IMR-90 (cell line): ENCODE measurements around the gene KIF15. TPM values are rescaled to one million over a fixed set of nuclear protein-coding genes. Genes with fewer than 3 reads are reported as not detected.

Experiments
- ATAC-seq: fragments of 200-7000 bp; cut with Tn5 transposase; 2 replicates; pipeline ENCODE4 v1.9.1; 2020; ENCODE audit warnings: low read depth, mild to moderate bottlenecking, moderate library complexity
- BruUV-seq: library from RNA; stranded (reverse); fragments of 400-500 nt; replicated peaks from 2 replicates; lab custom pipeline; 2021; lab: Mats Ljungman, UMichigan
- CTCF ChIA-PET: fragments of 300-600 bp; formaldehyde crosslinking; extraction: SDS; loops from one replicate; lab custom pipeline; 2021; ENCODE audit warnings: antibody characterized with exemption; lab: Yijun Ruan, JAX
- POLR2A ChIA-PET: fragments of 300-600 bp; sonication (Branson Sonifier 250); formaldehyde crosslinking; loops from one replicate; lab custom pipeline; 2022; ENCODE audit warnings: antibody characterized with exemption; ENCODE audit not compliant: unreplicated experiment; lab: Charles Lee
- DNase-seq: peaks from one replicate; pipeline ENCODE4 v3.0.0; 2013
- H2AFZ ChIP-seq: replicated peaks from 2 replicates; pipeline ENCODE3; 2013; ENCODE audit warnings: low read length, mild to moderate bottlenecking; ENCODE audit not compliant: poor library complexity
- H2AK5ac ChIP-seq: 2 replicates; pipeline ENCODE4 v1.6.1; 2013; ENCODE audit warnings: low read depth, low read length, inconsistent platforms
- H2AK9ac ChIP-seq: replicated peaks from 2 replicates; pipeline ENCODE3; 2013; ENCODE audit warnings: mild to moderate bottlenecking, low read depth, low read length, moderate library complexity; ENCODE audit not compliant: poor library complexity
- H2BK120ac ChIP-seq: 2 replicates; pipeline ENCODE4 v1.6.1; 2013; ENCODE audit warnings: low read depth, low read length, inconsistent platforms
- H2BK15ac ChIP-seq: 3 replicates; pipeline ENCODE4 v1.6.1; 2013; ENCODE audit warnings: low read depth, low read length, inconsistent platforms
- H2BK20ac ChIP-seq: 2 replicates; pipeline ENCODE4 v1.6.1; 2013; ENCODE audit warnings: low read depth, mild to moderate bottlenecking, inconsistent platforms, low read length, moderate library complexity
- H2BK5ac ChIP-seq: 2 replicates; pipeline ENCODE4 v1.6.1; 2013; ENCODE audit warnings: mild to moderate bottlenecking, low read depth, low read length, inconsistent platforms; ENCODE audit not compliant: poor library complexity, severe bottlenecking
- H3K14ac ChIP-seq: replicated peaks from 2 replicates; pipeline ENCODE4 v1.6.1; 2013; ENCODE audit warnings: low read depth, low read length, inconsistent platforms
- H3K18ac ChIP-seq: 2 replicates; pipeline ENCODE4 v1.6.1; 2013; ENCODE audit warnings: low read depth, low read length, control low read depth
- H3K23ac ChIP-seq: 2 replicates; pipeline ENCODE4 v1.6.1; 2013; ENCODE audit warnings: low read depth, low read length, inconsistent platforms
- H3K27ac ChIP-seq: 2 replicates; pipeline ENCODE4 v1.5.1; 2013; ENCODE audit warnings: mild to moderate bottlenecking, control low read depth, low read length; ENCODE audit not compliant: insufficient read depth
- H3K27me3 ChIP-seq: 2 replicates; pipeline ENCODE4 v1.6.1; 2013; ENCODE audit warnings: low read length; ENCODE audit not compliant: control insufficient read depth, insufficient read depth
- H3K36me3 ChIP-seq: 2 replicates; pipeline ENCODE4 v1.6.1; 2013; ENCODE audit warnings: low read length, mixed read lengths; ENCODE audit not compliant: control insufficient read depth, insufficient read depth
- H3K4ac ChIP-seq: 2 replicates; pipeline ENCODE4 v1.6.1; 2013; ENCODE audit warnings: low read depth, low read length, inconsistent platforms
- H3K4me1 ChIP-seq: 2 replicates; pipeline ENCODE4 v1.6.1; 2013; ENCODE audit warnings: low read length, mixed read lengths; ENCODE audit not compliant: control insufficient read depth, insufficient read depth
- H3K4me2 ChIP-seq: 2 replicates; pipeline ENCODE4 v1.6.1; 2013; ENCODE audit warnings: low read depth, mild to moderate bottlenecking, control low read depth, low read length, moderate library complexity
- H3K4me3 ChIP-seq: 2 replicates; pipeline ENCODE4 v1.5.1; 2013; ENCODE audit warnings: low read depth, mild to moderate bottlenecking, control low read depth, low read length, moderate library complexity; ENCODE audit not compliant: insufficient read depth
- H3K56ac ChIP-seq: 2 replicates; pipeline ENCODE4 v1.6.1; 2013; ENCODE audit warnings: low read length, inconsistent platforms; ENCODE audit not compliant: insufficient read depth; ENCODE audit errors: extremely low read depth
- H3K79me1 ChIP-seq, 2 experiments: 2 replicates each; pipeline ENCODE4 v1.6.1; 2013; ENCODE audit warnings: low read length in 2 of 2, inconsistent platforms in 1 of 2, low read depth in 1 of 2
- H3K9ac ChIP-seq: 2 replicates; pipeline ENCODE4 v1.6.1; 2013; ENCODE audit warnings: low read depth, low read length, control low read depth
- H3K9me1 ChIP-seq: 2 replicates; pipeline ENCODE4 v1.6.1; 2013; ENCODE audit warnings: low read length, inconsistent platforms; ENCODE audit not compliant: insufficient read depth
- H3K9me3 ChIP-seq: 2 replicates; pipeline ENCODE4 v1.6.1; 2013; ENCODE audit warnings: low read length; ENCODE audit not compliant: control insufficient read depth, insufficient read depth
- H4K20me1 ChIP-seq: 2 replicates; pipeline ENCODE4 v1.6.1; 2013; ENCODE audit warnings: low read length, inconsistent platforms; ENCODE audit not compliant: insufficient read depth
- H4K5ac ChIP-seq: 2 replicates; pipeline ENCODE4 v1.6.1; 2013; ENCODE audit warnings: mild to moderate bottlenecking, low read depth, low read length, control low read depth
- H4K8ac ChIP-seq, 2 experiments: 2 replicates each; pipeline ENCODE4 v1.6.1; 2013; ENCODE audit warnings: low read depth in 2 of 2, low read length in 2 of 2, control low read depth in 1 of 2, inconsistent platforms in 1 of 2
- H4K91ac ChIP-seq: 2 replicates; pipeline ENCODE4 v1.6.1; 2013; ENCODE audit warnings: low read depth, low read length, inconsistent platforms; ENCODE audit not compliant: insufficient read depth
- BHLHE40 ChIP-seq: fragments of 150-350 bp; IDR thresholded peaks from 2 replicates; pipeline ENCODE4 v1.6.1; 2016; ENCODE audit warnings: mild to moderate bottlenecking, low read depth, low read length
- FOS ChIP-seq: fragments of 150-350 bp; IDR thresholded peaks from 2 replicates; pipeline ENCODE4 v1.6.1; 2016; ENCODE audit warnings: low read depth, low read length
- MAZ ChIP-seq: IDR thresholded peaks from 2 replicates; pipeline ENCODE4 v1.6.1; 2012; ENCODE audit warnings: low read depth, mild to moderate bottlenecking, low read length, improper control_type of control experiment, moderate library complexity, borderline replicate concordance
- NFE2L2 ChIP-seq: fragments of 150-350 bp; IDR thresholded peaks from 2 replicates; pipeline ENCODE4 v1.6.1; 2016; ENCODE audit warnings: low read depth, mild to moderate bottlenecking, low read length
- RFX5 ChIP-seq: IDR thresholded peaks from 2 replicates; pipeline ENCODE4 v1.8.0; 2012; ENCODE audit warnings: low read depth, mild to moderate bottlenecking, low read length, moderate library complexity
- WGBS, 2 experiments: methylation state at CpG; one replicate each; pipeline versions ENCODE4 v1.1.5 to v1.1.7; 2013; ENCODE audit warnings: missing lambda C conversion rate in 2 of 2; ENCODE audit not compliant: insufficient read length in 1 of 2; ENCODE audit errors: extremely low coverage in 2 of 2; 5-methylcytosine and 5-hydroxymethylcytosine counted together
- dilution Hi-C: fragments of 300-500 bp; cut with HindIII; formaldehyde crosslinking; loops from one replicate; pipeline ENCODE4 v1.14.3; 2018; ENCODE audit warnings: low sequenced_read_pairs; ENCODE audit not compliant: unreplicated experiment
- in situ Hi-C: fragments of 300-500 bp; cut with MboI; formaldehyde crosslinking; loops from 3 replicates; pipeline ENCODE4 v1.14.3; 2019; ENCODE audit warnings: low sequenced_read_pairs, inconsistent platforms, mixed read lengths
- intact Hi-C: fragments of 100-400 bp; cut with micrococcal nuclease; formaldehyde crosslinking; loops from 2 replicates; pipeline ENCODE4 v1.10.0; 2022
- polyA plus RNA-seq, 3 experiments: library from polyadenylated mRNA; depleted of rRNA; stranded (reverse); fragments of >200 nt; gene quantifications; 2 replicates each; pipeline ENCODE4 v1.2.3, GENCODE V29; 2012; ENCODE audit warnings: low replicate concordance in 1 of 3
- total RNA-seq: library from RNA; depleted of rRNA; stranded (reverse); fragments of >200 nt; gene quantifications from 2 replicates; pipeline ENCODE4 v1.2.3, GENCODE V29; 2012

KIF15 gene
- total and polyA plus RNA-seq, 2 of the 4 experiments (the other 2 are of a cell fraction) = 3.7 to 8.4 TPM

DNA sequence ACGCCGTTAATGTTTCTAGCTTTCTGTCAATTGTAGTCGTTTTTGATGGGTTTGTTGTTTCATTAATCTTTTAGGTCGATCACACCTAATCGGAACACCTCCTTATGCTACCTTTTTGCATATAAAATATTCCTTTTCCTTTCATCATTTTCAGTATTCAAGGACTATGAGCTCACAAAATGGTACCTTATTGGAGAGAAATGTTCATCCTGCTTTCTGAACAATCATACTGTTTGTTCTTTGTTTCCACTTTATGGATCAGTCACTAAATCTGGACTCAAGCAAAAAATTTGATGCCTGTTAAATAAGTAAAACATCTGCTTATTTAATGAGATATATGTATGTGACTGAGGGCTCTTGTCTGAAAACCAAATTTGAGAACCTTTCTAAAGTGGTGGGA lies 1.1 kb downstream of the KIF15 start:
- Histone ChIP-seq H4K20me1 (no peaks in the 10 kb centered on the region), H2AK5ac (no peak overlapping the region), H3K9me3 (peaks cover 5% of the 10 kb centered on the region), H4K91ac (no peak overlapping the region), H3K23ac (peak overlapping the region; percentile 66; the same call in 1 of the 2 replicates), H3K27ac (no peak overlapping the region), H3K56ac (peak overlapping the region; percentile 59; the same call in 1 of the 2 replicates), H3K9ac (peak overlapping the region; percentile 51; the same call in 1 of the 2 replicates), H4K8ac (peak overlapping the region; percentile 36 to 57; a peak in 1 of 4 replicates), H3K4me2 (peak overlapping the region; percentile 83; the same call in 1 of the 2 replicates), H3K4me3 (peak overlapping the region; percentile 69), H3K18ac (no peak overlapping the region), H3K9me1 (no peaks in the 10 kb centered on the region), H3K27me3 (no peaks in the 10 kb centered on the region), H2BK120ac (no peak overlapping the region), H2AFZ (no peak overlapping the region), H3K14ac (peak overlapping the region; percentile 42; the same call in 1 of the 2 replicates), H2AK9ac (no peak overlapping the region), H4K5ac (no peak overlapping the region), H3K4me1 (no peaks in the 10 kb centered on the region), H3K79me1 (peaks cover 15 to 41% of the 10 kb centered on the region in 2 experiments), H2BK15ac (no peak overlapping the region), H3K4ac (no peak overlapping the region), H2BK20ac (no peak overlapping the region), H2BK5ac (peak overlapping the region; percentile 53), H3K36me3 (peaks cover 3% of the 10 kb centered on the region)
- CTCF ChIA-PET = interaction anchor here (0.5 to 0.6 kb wide), 2 partner anchors 186 to 214 kb away, joined by 3 to 12 read pairs; no protein-coding TSS in a partner anchor
- TF ChIP-seq BHLHE40 (no peak), FOS (no peak), NFE2L2 (no peak), MAZ (no peak), RFX5 (no peak)
- DNase-seq = no peak
- POLR2A ChIA-PET = no interaction called here
- WGBS, 2 experiments = no CpG with 5 or more reads among the region's 5 CpGs
- intact Hi-C loops (loop anchor here (1.0 to 2.0 kb wide), 2 partner anchors 152 to 230 kb away; no protein-coding TSS in a partner anchor), in situ Hi-C loops (no loop called here), dilution Hi-C loops (no loop called here)
- ATAC-seq = no peak
- no TSS peak for BruUV-seq
